Endodermal cell (in vitro differentiated cells): ENCODE data around the gene MTMR4. TPM values are rescaled to one million over a fixed set of nuclear protein-coding genes. Genes with fewer than 3 reads are reported as not detected.

ENCODE experiments used
- DNase-seq: peaks from one replicate; pipeline ENCODE4 v3.0.0-alpha.2; 2017
- H3K27ac ChIP-seq: 2 replicates; pipeline ENCODE4 v1.5.1; 2013; ENCODE audit warnings: mild to moderate bottlenecking, low read depth, low read length, moderate library complexity
- H3K27me3 ChIP-seq: 2 replicates; pipeline ENCODE4 v1.6.1; 2013; ENCODE audit warnings: mild to moderate bottlenecking, low read length, moderate library complexity; ENCODE audit not compliant: insufficient read depth, control insufficient read depth, poor library complexity, severe bottlenecking
- H3K36me3 ChIP-seq: 2 replicates; pipeline ENCODE4 v1.7.0; 2013; ENCODE audit warnings: mild to moderate bottlenecking, low read length, moderate library complexity; ENCODE audit not compliant: control insufficient read depth, insufficient read depth
- H3K4me1 ChIP-seq: one replicate; pipeline ENCODE4 v1.7.0; 2013; ENCODE audit warnings: low read length; ENCODE audit not compliant: control insufficient read depth, insufficient read depth
- H3K4me3 ChIP-seq: 2 replicates; pipeline ENCODE4 v1.5.1; 2013; ENCODE audit warnings: mild to moderate bottlenecking, low read length, moderate library complexity
- H3K9ac ChIP-seq: 2 replicates; pipeline ENCODE4 v1.6.1; 2013; ENCODE audit warnings: mild to moderate bottlenecking, low read length, moderate library complexity; ENCODE audit not compliant: poor library complexity, severe bottlenecking; ENCODE audit errors: extremely low read depth
- H3K9me3 ChIP-seq: 2 replicates; pipeline ENCODE4 v1.6.1; 2013; ENCODE audit warnings: mild to moderate bottlenecking, low read length, moderate library complexity; ENCODE audit not compliant: control insufficient read depth
- H3K27ac Mint-ChIP-seq: 2 replicates; pipeline ENCODE4 v1.8.0; 2020; ENCODE audit warnings: mixed read lengths
- H3K27me3 Mint-ChIP-seq: 2 replicates; pipeline ENCODE4 v1.8.0; 2021; ENCODE audit warnings: mild to moderate bottlenecking, mixed read lengths; ENCODE audit not compliant: insufficient read depth
- H3K36me3 Mint-ChIP-seq: 2 replicates; pipeline ENCODE4 v1.8.0; 2020; ENCODE audit warnings: low read depth, mixed read lengths
- H3K4me1 Mint-ChIP-seq: 2 replicates; pipeline ENCODE4 v1.8.0; 2020; ENCODE audit warnings: mixed read lengths
- H3K4me3 Mint-ChIP-seq: 2 replicates; pipeline ENCODE4 v1.8.0; 2020; ENCODE audit warnings: mild to moderate bottlenecking, moderate library complexity, mixed read lengths
- H3K9me3 Mint-ChIP-seq: 2 replicates; pipeline ENCODE4 v1.8.0; 2020; ENCODE audit warnings: mild to moderate bottlenecking, mixed read lengths
- WGBS, 2 experiments: methylation state at CpG; one replicate each; pipeline versions ENCODE4 v1.1.5 to v1.1.7; 2013; ENCODE audit warnings: missing lambda C conversion rate in 2 of 2, mixed read lengths in 1 of 2; ENCODE audit not compliant: insufficient coverage in 1 of 2, insufficient read length in 1 of 2; 5-methylcytosine and 5-hydroxymethylcytosine counted together
- total RNA-seq, 2 donors: library from RNA; stranded (reverse); fragmentation: NEBNext Ultra II Directional in 1 of 2; extraction: Animal tissue kit (Norgen Biotek cat#: 25700) in 1 of 2; gene quantifications; 2 replicates in 1 of 2; 3 replicates in 1 of 2; pipeline ENCODE4 v1.2.1, GENCODE V29; 2021
- TF ChIP-seq, protein P1 (sequence below): fragments of 200-600 bp; sonication (generic); conservative IDR thresholded peaks from 2 replicates; pipeline ENCODE4 v1.5.0; 2021; ENCODE audit warnings: antibody characterized with exemption, mild to moderate bottlenecking

Gene MTMR4
- total RNA-seq, 2 donors from 2014 or later, result 39.4 to 52.9 TPM

DNA sequence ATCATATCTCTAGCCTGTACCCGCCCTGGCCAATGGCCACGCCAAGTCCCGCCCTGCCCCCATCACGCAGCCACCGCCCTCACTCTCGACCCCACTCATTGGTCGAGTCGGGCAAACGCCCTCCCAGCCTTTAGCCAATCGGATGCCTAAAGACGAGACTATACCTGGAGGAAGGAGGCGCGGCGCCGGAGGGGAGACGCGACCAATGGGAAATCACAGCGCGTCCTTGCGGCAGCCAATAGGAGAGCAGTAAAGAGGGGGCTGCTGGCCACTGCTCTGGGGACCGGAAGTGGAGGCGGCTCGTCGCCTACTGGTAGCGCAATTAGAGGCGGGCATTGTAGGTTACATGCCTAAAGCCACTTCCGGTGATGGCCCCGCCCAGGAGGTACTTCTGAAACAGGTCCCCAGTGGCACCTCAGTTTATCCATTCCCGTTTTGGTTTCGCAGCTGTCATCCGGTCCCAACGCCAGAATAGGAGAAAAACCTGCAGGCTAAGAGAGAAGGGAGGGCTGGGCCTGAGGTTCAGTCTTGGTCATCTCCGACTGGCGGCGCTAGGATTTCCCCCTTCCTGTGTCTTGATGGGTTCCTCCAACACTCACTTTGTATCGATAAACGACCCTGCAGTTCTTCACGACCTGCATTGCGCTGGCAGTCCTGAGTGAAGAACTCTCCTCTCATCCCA is 3.6 kb upstream of the MTMR4 start:
- 0% methylated on average over 21 to 39 of the region's 39 CpGs for WGBS, 2 experiments

GRCh38 chr17:58517378-58517927 is 3.0 kb upstream of the MTMR4 start:
- peak overlapping the region; percentile 89 for H3K27ac ChIP-seq
- TF ChIP-seq, protein P1, sequence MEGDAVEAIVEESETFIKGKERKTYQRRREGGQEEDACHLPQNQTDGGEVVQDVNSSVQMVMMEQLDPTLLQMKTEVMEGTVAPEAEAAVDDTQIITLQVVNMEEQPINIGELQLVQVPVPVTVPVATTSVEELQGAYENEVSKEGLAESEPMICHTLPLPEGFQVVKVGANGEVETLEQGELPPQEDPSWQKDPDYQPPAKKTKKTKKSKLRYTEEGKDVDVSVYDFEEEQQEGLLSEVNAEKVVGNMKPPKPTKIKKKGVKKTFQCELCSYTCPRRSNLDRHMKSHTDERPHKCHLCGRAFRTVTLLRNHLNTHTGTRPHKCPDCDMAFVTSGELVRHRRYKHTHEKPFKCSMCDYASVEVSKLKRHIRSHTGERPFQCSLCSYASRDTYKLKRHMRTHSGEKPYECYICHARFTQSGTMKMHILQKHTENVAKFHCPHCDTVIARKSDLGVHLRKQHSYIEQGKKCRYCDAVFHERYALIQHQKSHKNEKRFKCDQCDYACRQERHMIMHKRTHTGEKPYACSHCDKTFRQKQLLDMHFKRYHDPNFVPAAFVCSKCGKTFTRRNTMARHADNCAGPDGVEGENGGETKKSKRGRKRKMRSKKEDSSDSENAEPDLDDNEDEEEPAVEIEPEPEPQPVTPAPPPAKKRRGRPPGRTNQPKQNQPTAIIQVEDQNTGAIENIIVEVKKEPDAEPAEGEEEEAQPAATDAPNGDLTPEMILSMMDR, result no peak
- peaks cover 22% of the 10 kb centered on the region for H3K4me1 Mint-ChIP-seq
- H3K36me3 ChIP-seq, result peaks cover 2% of the 10 kb centered on the region
- no peak for DNase-seq
- H3K27me3 ChIP-seq, result no peaks in the 10 kb centered on the region
- no peaks in the 10 kb centered on the region for H3K4me1 ChIP-seq
- no peaks in the 10 kb centered on the region for H3K9me3 ChIP-seq
- peak overlapping the region; percentile 94 for H3K4me3 Mint-ChIP-seq
- H3K9me3 Mint-ChIP-seq, result no peaks in the 10 kb centered on the region
- peaks cover 3% of the 10 kb centered on the region for H3K36me3 Mint-ChIP-seq
- H3K27me3 Mint-ChIP-seq, result no peaks in the 10 kb centered on the region
- H3K27ac Mint-ChIP-seq, result peak overlapping the region; percentile 97
- peak overlapping the region; percentile 70 for H3K9ac ChIP-seq
- H3K4me3 ChIP-seq, result peak overlapping the region; percentile 96
- 0 to 3% methylated on average over 11 to 27 of the region's 27 CpGs for WGBS, 2 experiments

More for the DNA sequence above, 3.6 kb upstream of the MTMR4 start:
- Mint-ChIP-seq H3K27ac (peak overlapping the region; percentile 99), H3K4me1 (peaks cover 22% of the 10 kb centered on the region), H3K27me3 (no peaks in the 10 kb centered on the region), H3K9me3 (no peaks in the 10 kb centered on the region), H3K4me3 (peak overlapping the region; percentile 94), H3K36me3 (no peaks in the 10 kb centered on the region)
- Histone ChIP-seq H3K4me3 (peak overlapping the region; percentile 96), H3K27me3 (no peaks in the 10 kb centered on the region), H3K9ac (peak overlapping the region; percentile 70), H3K36me3 (no peaks in the 10 kb centered on the region), H3K27ac (peak overlapping the region; percentile 67), H3K4me1 (no peaks in the 10 kb centered on the region), H3K9me3 (no peaks in the 10 kb centered on the region)
- DNase-seq, result peak; percentile 100
- TF ChIP-seq, protein P1, result no peak

- Histone ChIP-seq H3K27me3 (no peaks in the 10 kb centered on the region), H3K36me3 (peaks cover 9% of the 10 kb centered on the region), H3K4me3 (peak overlapping the region; percentile 96), H3K27ac (peak overlapping the region; percentile 89), H3K4me1 (no peaks in the 10 kb centered on the region), H3K9me3 (no peaks in the 10 kb centered on the region), H3K9ac (peak overlapping the region; percentile 70)
- TF ChIP-seq, protein P1, result no peak
- Mint-ChIP-seq H3K4me1 (peaks cover 22% of the 10 kb centered on the region), H3K36me3 (peaks cover 9% of the 10 kb centered on the region), H3K27ac (peak overlapping the region; percentile 97), H3K27me3 (no peaks in the 10 kb centered on the region), H3K9me3 (no peaks in the 10 kb centered on the region), H3K4me3 (peak overlapping the region; percentile 94)
- WGBS, 2 experiments, result 89 to 94% methylated on average over 2 of the region's 2 CpGs
- no peak for DNase-seq
Measured at GRCh38 chr17:58516644-58517377, 2.4 kb upstream of the MTMR4 start.
